GM12891 (cell line): ENCODE data around the gene APBA2.

Experiments used
- DNase-seq: peaks from one replicate; pipeline ENCODE4 v3.0.0; 2011; ENCODE audit warnings: low spot score; ENCODE audit not compliant: insufficient read length
- FAIRE-seq: peaks from 2 replicates; lab custom pipeline; 2011; peaks lifted over from hg19 to GRCh38; lab: Jason Lieb, UNC
- PAX5 ChIP-seq: IDR thresholded peaks from 2 replicates; pipeline ENCODE4 v1.6.1; 2011; ENCODE audit warnings: low read length, moderate library complexity, mild to moderate bottlenecking; ENCODE audit not compliant: insufficient read depth, severe bottlenecking
- POLR2A ChIP-seq: IDR thresholded peaks from 2 replicates; pipeline ENCODE4 v1.6.1; 2011; ENCODE audit warnings: low read depth, low read length, control low read depth
- POLR2AphosphoS5 ChIP-seq: IDR thresholded peaks from 2 replicates; pipeline ENCODE4 v1.6.1; 2011; ENCODE audit warnings: low read depth, low read length, control low read depth
- POU2F2 ChIP-seq: IDR thresholded peaks from 2 replicates; pipeline ENCODE4 v1.6.1; 2011; ENCODE audit warnings: low read depth, mild to moderate bottlenecking, control low read depth, low read length, moderate library complexity
- SPI1 ChIP-seq: IDR thresholded peaks from 2 replicates; pipeline ENCODE4 v1.6.1; 2011; ENCODE audit warnings: low read depth, low read length, control low read depth
- TAF1 ChIP-seq: IDR thresholded peaks from 2 replicates; pipeline ENCODE4 v1.6.1; 2011; ENCODE audit warnings: low read depth, low read length, control low read depth

Gene APBA2

DNA sequence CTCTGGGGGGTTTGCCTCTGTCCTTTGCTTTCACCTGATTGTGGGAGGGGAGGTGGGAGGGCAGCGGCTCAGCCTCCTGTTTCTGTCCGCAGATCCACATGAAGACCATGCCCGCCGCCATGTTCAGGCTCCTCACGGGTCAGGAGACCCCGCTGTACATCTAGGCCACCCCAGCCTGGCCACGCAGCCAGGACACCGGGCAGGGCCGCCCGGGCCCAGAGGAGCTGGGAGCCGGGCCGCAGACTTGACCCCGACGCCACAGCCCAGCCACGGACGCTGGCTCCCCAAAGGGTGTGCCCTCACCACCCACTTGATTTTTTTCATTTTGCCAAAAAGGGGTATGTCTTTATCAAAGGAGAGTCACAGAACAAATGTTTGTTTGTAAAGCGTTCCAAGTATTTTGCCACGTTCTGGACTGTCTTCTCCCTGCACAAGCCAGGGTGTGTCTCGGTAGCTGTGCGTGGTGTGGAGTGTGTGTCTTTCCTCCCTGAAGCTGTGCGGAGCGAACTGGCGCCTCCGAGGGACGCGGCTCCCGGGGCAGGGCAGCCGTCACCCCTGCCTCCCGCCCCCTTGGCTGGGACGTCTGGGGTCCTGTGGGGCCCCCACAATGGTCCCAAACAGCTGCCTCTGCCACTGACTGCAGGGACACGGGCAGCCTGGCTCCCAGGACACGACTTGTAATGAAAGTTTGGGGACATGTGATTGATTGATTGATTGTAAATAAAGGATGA, 231.4 kb downstream of the APBA2 start:
- DNase-seq, result no peak
- FAIRE-seq, result no peak
- no peak for TF ChIP-seq TAF1
- no peak for TF ChIP-seq POLR2A
- no peak for TF ChIP-seq POU2F2
- no peak for TF ChIP-seq PAX5
- no peak for TF ChIP-seq POLR2AphosphoS5
- no peak for TF ChIP-seq SPI1

DNA sequence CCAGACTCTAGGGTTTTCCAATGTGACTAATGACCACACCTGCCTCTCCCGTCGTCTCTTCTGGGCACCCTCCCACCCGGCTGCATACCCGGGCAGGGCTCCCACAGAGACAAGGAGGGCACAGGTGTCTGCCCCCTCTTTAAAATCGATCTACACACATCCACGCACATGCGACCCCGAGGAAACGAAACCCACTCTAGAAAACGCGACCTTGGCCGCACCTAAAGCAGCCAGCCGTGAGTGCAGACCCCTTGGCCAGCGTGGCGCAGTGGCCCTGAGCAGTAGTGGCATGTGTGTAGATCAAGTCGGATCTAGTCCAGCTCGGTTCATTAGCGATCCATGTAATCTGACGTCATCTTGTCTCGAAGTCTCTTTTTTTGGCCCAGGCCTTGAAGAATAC, 232.0 kb downstream of the APBA2 start:
- no peak for TF ChIP-seq TAF1
- no peak for TF ChIP-seq SPI1
- TF ChIP-seq POU2F2, result no peak
- no peak for TF ChIP-seq POLR2A
- TF ChIP-seq POLR2AphosphoS5, result no peak
- no peak for TF ChIP-seq PAX5
- DNase-seq, result no peak
- no peak for FAIRE-seq

DNA sequence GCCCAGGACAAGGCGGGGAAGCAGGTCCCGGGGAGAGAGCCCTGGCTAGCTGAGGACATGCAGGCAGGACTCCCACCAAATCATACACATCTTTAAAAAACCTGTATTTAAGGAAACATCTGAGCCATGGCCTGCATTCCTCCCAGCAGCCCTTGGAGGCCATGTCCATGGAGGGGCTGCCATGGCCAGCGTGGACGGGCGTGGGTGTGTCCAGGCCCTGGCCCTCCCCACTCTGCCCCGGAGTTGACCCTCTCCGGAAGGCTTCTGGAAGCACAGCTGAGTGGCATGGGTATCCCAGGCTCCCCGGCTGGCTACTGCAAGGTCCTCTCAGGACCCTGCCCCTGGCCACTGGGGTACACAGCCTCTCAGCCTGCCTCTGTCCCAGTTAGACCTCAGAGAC, 234.1 kb downstream of the APBA2 start:
- FAIRE-seq (no peak), DNase-seq (no peak)
- TF ChIP-seq POLR2AphosphoS5, result no peak
- TF ChIP-seq PAX5, result no peak
- no peak for TF ChIP-seq SPI1
- no peak for TF ChIP-seq POLR2A
- TF ChIP-seq POU2F2, result no peak
- no peak for TF ChIP-seq TAF1

DNA sequence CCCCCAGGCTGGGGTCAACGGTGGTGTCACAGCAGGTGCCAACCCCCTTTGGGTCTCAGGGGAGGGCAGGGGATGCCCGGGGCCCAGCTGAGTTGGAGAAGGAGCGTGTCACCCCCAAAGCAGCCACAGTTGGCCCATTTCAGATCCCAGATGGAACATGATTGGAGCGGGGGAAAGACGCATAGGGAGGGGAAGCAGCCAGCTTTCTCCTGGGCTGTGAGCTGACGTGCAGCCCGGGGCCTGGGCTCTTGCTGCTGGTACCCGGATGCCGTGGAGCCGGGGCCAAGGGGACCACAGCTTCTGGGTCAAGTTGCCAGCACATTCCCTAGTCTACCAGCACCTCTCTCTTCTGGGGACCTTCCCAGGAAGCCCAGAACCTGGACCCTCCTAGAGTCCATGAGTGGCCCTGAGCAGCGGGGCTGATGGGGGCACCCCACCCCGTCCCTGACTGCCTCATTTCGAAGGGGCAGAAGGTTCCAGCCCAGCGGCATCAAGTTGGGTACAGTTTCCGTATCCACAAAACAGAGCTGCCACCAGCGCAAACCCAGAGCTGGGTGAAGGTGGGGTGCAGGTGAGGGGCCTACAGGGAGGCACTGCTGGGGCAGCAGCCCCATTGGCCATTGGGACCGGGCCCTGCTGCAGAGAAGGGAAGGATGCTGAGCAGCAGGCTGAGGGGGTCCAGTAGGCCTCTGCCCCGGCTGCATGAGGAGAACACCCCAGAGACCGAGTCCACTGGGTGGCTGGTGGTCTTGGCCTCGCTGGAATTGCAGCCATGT, 235.0 kb downstream of the APBA2 start:
- FAIRE-seq (no peak), DNase-seq (no peak)
- TF ChIP-seq TAF1 (no peak), POLR2A (no peak), POLR2AphosphoS5 (no peak), POU2F2 (no peak), SPI1 (no peak)

DNA sequence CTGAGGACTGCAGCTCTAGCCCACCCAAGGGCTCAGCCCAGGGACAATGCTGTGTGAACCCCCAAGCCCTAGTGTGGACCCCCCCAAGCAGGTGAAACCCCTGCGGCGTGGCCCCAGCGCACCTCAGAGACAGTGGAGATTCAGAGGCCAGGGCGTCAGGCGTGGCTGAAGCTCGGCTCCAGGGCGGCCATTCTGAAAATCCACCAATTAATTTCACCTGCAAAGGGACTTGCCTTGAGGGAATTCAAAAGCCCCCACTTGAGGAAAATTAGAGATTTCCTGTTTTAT, 235.5 kb downstream of the APBA2 start:
- no peak for FAIRE-seq
- no peak for DNase-seq
- TF ChIP-seq POLR2AphosphoS5 (no peak), SPI1 (no peak), POU2F2 (no peak), TAF1 (no peak), POLR2A (no peak), PAX5 (no peak)

DNA sequence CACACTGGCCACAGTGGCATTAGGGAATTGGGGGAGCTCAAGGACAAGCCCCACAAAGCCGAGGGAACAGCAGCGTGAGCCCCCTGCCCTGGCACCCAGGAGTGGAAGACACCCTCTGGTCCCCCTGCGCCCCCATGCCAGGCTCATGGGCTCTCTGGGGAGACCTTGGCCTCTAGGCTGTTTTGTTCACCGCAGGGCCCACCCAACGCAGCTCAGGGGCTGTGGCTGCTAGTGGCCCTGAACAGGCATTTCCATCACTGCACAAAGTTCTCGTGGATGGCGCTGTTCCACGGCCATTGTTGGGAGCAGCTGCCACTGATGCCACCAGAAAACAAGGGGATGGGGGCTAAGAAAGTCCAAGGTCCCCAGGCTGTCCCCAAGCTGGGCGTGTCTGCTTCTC, 236.1 kb downstream of the APBA2 start:
- FAIRE-seq, result no peak
- no peak for TF ChIP-seq POLR2AphosphoS5
- no peak for TF ChIP-seq SPI1
- TF ChIP-seq TAF1, result no peak
- no peak for TF ChIP-seq POLR2A
- no peak for TF ChIP-seq PAX5
- no peak for TF ChIP-seq POU2F2
- no peak for DNase-seq

DNA sequence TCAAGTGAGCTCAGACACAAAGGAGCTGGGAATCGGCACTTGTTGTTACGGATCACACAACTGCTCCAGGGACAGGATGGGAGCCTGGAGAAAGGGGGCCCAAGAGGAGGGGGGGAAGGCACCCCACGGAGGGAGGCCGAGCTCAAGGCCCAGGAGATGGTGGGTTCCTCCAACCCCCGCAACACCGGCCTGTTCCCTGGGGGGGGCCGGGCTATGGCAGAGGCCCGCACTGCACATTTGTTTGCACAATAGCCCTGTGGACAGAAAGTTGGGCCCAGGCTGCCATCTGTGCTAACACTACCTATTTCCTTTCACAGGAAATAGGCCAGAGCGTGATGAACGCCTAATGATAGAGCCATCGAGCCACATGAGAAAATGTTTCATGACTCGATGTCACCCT, 236.7 kb downstream of the APBA2 start:
- TF ChIP-seq POLR2AphosphoS5 (no peak), PAX5 (no peak), TAF1 (no peak)
- FAIRE-seq (no peak), DNase-seq (no peak)

DNA sequence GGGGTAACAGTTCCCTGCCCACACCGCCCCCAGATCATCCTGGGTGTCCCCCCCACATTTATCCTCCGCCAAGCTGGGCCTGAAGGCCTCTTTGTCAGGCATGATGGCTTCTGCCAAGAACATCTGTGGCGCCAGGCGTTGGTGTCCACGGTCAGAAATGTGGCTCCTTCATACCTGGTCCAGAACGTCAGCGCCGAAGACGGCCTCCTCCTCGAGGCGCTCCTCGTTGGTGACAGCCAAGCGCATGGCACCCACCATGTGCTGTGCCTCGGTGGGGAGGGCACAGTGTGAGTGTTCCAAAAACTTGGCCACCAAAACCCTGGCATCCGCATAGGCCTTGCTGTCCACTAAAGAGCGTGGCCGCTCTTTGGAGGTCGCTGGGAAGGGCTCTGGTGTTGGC, 237.4 kb downstream of the APBA2 start:
- DNase-seq, result no peak
- no peak for FAIRE-seq
- no peak for TF ChIP-seq TAF1
- TF ChIP-seq SPI1, result no peak
- no peak for TF ChIP-seq POU2F2
- TF ChIP-seq POLR2AphosphoS5, result no peak
- TF ChIP-seq PAX5, result no peak
- no peak for TF ChIP-seq POLR2A

DNA sequence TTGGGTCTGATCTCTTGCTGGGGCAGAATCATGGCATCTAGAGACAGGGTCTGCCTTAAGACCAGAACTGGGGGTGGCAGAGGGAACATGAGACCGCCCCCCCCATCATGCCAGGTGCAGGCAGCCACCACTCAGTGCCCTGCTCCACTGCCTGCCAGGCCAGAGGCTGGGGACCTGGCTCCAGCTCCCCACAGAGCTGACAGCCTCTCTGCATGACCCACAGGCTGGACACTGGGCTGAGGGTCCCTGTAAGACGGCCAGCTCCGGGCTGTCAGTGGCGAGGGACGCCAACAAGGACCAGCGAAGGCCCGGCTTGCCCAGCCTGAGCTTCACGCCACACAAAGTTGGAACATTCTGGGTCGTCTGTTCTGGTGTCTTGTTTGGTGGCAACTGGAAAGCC, 238.2 kb downstream of the APBA2 start:
- no peak for TF ChIP-seq POLR2AphosphoS5
- no peak for TF ChIP-seq POU2F2
- no peak for TF ChIP-seq TAF1
- TF ChIP-seq SPI1, result no peak
- no peak for TF ChIP-seq POLR2A
- no peak for TF ChIP-seq PAX5
- no peak for DNase-seq
- no peak for FAIRE-seq
